HFF-Myc (cell line): ENCODE results near the gene FEZF1.

Source experiments
- DNase-seq: peaks from one replicate; pipeline ENCODE4 v3.0.0-alpha.2; 2011; ENCODE audit warnings: low read depth; ENCODE audit errors: extremely low read depth
- H3K4me3 ChIP-seq: replicated peaks from 2 replicates; pipeline ENCODE4 v1.5.1; 2011; ENCODE audit warnings: low read depth, mild to moderate bottlenecking, control low read depth, low read length
- CTCF ChIP-seq: IDR thresholded peaks from 2 replicates; pipeline ENCODE4 v1.5.1; 2012; ENCODE audit warnings: mild to moderate bottlenecking, low read depth, low read length, control low read depth; ENCODE audit errors: missing control alignments

The FEZF1 gene

DNA sequence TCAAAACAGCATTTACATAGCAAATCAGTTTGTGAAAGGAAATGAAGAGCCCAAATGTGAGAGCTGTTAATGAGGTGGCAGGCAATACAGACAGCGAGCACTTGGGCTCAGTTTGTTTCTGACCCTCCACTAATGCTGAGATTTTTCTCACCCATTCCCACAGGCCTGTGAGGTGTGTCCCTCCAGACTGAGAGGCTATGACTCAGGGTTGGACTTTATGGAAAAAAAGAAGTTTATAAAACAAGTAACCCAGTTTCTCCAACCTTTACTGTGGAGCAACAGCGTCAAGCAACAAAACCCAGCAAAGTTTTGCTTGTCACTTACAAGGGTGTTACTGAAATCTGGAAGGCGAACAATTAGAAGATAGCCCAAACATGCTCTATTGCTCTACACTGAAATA lies 4.9 kb upstream of the FEZF1 start:
- TF ChIP-seq CTCF: no peak
- no peak overlapping the region for H3K4me3 ChIP-seq
- DNase-seq: no peak

DNA sequence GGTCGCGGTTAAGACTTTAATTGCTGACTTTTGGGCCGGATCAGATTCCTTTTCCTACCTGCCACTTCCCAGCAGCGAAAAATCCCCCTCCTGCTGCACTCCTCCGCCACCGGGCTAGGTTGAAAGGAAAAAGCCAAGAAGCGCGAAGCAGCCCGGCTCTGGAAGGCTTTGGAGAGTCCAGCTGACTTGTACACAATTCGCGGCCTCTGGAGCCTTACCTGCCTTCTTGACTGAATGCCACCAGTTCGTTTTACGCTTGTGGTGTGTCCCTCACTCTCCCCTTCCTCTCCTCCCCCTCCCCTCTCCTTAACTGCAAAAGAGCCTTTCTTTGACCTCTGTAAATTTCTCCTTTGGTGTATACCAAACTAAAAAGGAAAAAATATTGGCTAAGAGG lies 2.7 kb upstream of the FEZF1 start:
- TF ChIP-seq CTCF: no peak
- DNase-seq: no peak
- no peak overlapping the region for H3K4me3 ChIP-seq

- H3K4me3 ChIP-seq: no peak overlapping the region
- TF ChIP-seq CTCF: no peak
- no peak for DNase-seq
Observed at GRCh38 chr7:122306320-122307227, 2.0 kb upstream of the FEZF1 start.

DNA sequence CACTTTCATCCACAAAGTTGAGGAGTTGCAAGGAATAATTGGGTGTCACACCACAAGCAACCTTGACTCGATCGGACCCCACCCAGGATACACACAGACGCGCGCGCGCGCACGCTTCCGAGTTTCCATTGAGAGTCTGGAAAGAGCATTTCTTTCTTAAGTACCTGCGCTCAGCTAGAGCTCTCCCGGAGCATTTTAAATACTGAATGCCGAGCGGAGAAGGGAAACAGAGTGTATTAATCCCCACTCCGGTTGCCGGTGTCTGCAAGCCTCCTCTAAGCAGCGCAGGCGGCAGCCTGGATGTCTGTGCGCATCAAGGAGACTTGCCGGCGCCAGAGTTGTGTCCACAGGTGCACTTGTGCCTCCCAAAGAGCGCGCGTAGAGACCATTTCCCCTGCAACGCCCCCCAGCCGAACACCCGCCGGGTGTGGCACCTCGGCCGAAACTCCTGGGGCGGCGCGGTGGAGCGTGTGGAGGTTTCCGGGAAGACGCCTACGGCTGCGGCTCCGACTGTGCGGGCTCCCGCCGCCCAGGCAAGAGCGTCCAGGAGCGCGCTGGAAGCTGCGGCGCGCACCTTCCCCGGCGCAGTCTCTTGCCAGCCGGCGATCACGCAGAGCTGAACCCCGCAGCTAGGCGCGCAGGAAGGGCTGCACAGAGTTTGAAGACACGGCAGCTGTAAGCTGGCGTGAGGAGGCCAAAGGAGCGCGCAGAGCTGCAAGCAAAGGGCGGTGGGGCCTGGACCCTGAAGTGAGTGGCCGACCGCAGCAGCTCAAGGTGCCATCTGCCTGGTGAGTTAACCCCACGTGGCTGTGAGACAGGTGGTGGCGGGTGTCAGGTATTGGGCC lies 1.1 kb upstream of the FEZF1 start:
- no peak for TF ChIP-seq CTCF
- no peak for DNase-seq
- H3K4me3 ChIP-seq: no peak overlapping the region

DNA sequence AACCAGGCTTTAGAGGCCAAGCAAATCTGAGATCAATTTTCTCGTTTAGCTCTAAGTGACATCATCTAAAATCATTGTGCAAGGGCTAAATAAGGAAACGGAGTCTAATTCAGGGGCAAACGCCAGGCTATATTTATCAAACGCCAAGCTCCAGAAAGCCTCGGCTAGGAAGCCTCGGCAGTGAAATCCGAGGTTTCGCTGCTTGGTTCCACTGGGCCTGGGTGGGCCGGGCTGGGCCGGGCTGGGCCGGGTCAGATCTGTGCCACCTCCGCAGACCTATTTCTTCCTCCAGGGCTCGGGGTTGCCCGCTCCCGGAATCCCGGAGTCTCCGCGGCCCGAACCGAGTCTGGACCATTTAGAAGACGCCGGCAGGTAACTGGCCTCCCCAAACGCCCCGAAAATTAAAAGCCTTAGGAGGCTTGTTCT lies 459 bp upstream of the FEZF1 start:
- no peak for TF ChIP-seq CTCF
- no peak overlapping the region for H3K4me3 ChIP-seq
- no peak for DNase-seq

- DNase-seq: no peak
- H3K4me3 ChIP-seq: no peak overlapping the region
Observed at GRCh38 chr7:122303531-122304318, 825 bp downstream of the FEZF1 start.

More at GRCh38 chr7:122303531-122304318, 825 bp downstream of the FEZF1 start:
- TF ChIP-seq CTCF: no peak
